Measurements from ENCODE around the gene TGFBR3.

The TGFBR3 gene

DNA sequence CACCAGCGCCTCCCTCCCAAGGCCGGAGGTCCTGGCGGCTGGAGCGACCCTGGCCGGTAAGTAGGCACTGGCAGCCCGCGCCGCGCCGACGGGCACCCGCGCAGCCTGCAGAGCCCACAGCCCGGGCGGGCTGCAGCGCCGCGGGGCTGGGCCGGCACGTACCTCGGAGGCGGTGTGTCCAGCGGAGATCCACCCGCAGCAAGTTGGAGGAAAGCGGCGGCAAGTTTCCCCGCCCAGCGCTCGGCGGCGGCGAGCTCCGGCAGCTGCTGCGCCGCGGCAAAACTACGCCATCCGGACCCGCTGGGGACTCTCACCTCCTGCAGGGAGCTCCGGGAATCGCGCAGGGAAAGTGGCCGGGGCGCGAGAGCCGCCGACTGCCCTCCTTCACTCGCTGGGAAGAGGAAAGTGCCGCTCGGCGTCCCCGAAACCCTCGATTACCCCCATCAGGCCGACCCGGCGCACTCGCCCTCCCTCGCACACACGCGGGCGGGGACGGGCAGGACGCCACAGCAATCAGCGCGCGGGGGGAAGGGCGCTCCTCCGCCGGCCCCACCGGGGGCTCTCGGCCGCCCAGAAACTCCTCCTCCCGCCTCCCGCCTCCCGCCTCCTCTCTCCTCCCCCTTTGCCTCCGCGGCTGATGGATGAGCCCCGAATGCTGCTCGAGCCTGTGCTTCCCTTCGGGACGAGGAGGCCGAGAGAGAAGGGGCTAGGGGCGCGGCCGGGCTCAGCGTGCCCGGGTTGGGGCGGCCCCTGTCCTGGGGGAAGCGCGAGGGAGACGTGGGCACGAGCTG lies at the start of gene TGFBR3 (continued):
- TF ChIP-seq, protein P1, sequence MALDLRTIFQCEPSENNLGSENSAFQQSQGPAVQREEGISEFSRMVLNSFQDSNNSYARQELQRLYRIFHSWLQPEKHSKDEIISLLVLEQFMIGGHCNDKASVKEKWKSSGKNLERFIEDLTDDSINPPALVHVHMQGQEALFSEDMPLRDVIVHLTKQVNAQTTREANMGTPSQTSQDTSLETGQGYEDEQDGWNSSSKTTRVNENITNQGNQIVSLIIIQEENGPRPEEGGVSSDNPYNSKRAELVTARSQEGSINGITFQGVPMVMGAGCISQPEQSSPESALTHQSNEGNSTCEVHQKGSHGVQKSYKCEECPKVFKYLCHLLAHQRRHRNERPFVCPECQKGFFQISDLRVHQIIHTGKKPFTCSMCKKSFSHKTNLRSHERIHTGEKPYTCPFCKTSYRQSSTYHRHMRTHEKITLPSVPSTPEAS (tag by site-specific recombination; IDR thresholded peaks at IDR 0.05), result peak; percentile 58; the same call in 1 of the 2 replicates
- TF ChIP-seq ZNF561 (tag by site-specific recombination; IDR thresholded peaks at IDR 0.05; ENCODE audit: borderline replicate concordance), result peak; percentile 83
- TF ChIP-seq ZNF416 (tag by site-specific recombination; IDR thresholded peaks at IDR 0.05), result no peak
- TF ChIP-seq, protein P2, sequence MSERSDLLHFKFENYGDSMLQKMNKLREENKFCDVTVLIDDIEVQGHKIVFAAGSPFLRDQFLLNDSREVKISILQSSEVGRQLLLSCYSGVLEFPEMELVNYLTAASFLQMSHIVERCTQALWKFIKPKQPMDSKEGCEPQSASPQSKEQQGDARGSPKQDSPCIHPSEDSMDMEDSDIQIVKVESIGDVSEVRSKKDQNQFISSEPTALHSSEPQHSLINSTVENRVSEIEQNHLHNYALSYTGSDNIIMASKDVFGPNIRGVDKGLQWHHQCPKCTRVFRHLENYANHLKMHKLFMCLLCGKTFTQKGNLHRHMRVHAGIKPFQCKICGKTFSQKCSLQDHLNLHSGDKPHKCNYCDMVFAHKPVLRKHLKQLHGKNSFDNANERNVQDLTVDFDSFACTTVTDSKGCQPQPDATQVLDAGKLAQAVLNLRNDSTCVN (tag by site-specific recombination; optimal IDR thresholded peaks at IDR 0.05), result peak; percentile 95
- peak; percentile 80 for TF ChIP-seq ZNF366 (tag by site-specific recombination; conservative IDR thresholded peaks at IDR 0.05)
- TF ChIP-seq ZFP41 (tag by site-specific recombination; IDR thresholded peaks at IDR 0.05; ENCODE audit: borderline replicate concordance), result no peak
- TF ChIP-seq ZNF184 (tag by site-specific recombination; IDR thresholded peaks at IDR 0.05), result no peak
- TF ChIP-seq, protein P3, sequence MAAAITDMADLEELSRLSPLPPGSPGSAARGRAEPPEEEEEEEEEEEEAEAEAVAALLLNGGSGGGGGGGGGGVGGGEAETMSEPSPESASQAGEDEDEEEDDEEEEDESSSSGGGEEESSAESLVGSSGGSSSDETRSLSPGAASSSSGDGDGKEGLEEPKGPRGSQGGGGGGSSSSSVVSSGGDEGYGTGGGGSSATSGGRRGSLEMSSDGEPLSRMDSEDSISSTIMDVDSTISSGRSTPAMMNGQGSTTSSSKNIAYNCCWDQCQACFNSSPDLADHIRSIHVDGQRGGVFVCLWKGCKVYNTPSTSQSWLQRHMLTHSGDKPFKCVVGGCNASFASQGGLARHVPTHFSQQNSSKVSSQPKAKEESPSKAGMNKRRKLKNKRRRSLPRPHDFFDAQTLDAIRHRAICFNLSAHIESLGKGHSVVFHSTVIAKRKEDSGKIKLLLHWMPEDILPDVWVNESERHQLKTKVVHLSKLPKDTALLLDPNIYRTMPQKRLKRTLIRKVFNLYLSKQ (tag by site-specific recombination; IDR thresholded peaks at IDR 0.05; ENCODE audit: borderline replicate concordance), result no peak
- no peak for TF ChIP-seq ZNF544 (tag by site-specific recombination; IDR thresholded peaks at IDR 0.05)
- peak; percentile 78 for TF ChIP-seq ZBTB20 (tag by site-specific recombination; IDR thresholded peaks at IDR 0.05)
- no peak for TF ChIP-seq ZNF174 (tag by site-specific recombination; IDR thresholded peaks at IDR 0.05)
- TF ChIP-seq FEZF1 (tag by site-specific recombination; IDR thresholded peaks at IDR 0.05), result peak; percentile 55; the same call in 1 of the 2 replicates
- peak; percentile 74 for TF ChIP-seq ZNF18 (tag by site-specific recombination; IDR thresholded peaks at IDR 0.05)
- TF ChIP-seq SCRT2 (tag by site-specific recombination; IDR thresholded peaks at IDR 0.05), result no peak
- TF ChIP-seq ZNF175 (tag by site-specific recombination; IDR thresholded peaks at IDR 0.05), result no peak
- no peak for TF ChIP-seq YY2 (tag by site-specific recombination; IDR thresholded peaks at IDR 0.05)
- TF ChIP-seq ZSCAN23 (tag by site-specific recombination; IDR thresholded peaks at IDR 0.05), result peak; percentile 87; the same call in 1 of the 2 replicates
- TF ChIP-seq, protein P4, sequence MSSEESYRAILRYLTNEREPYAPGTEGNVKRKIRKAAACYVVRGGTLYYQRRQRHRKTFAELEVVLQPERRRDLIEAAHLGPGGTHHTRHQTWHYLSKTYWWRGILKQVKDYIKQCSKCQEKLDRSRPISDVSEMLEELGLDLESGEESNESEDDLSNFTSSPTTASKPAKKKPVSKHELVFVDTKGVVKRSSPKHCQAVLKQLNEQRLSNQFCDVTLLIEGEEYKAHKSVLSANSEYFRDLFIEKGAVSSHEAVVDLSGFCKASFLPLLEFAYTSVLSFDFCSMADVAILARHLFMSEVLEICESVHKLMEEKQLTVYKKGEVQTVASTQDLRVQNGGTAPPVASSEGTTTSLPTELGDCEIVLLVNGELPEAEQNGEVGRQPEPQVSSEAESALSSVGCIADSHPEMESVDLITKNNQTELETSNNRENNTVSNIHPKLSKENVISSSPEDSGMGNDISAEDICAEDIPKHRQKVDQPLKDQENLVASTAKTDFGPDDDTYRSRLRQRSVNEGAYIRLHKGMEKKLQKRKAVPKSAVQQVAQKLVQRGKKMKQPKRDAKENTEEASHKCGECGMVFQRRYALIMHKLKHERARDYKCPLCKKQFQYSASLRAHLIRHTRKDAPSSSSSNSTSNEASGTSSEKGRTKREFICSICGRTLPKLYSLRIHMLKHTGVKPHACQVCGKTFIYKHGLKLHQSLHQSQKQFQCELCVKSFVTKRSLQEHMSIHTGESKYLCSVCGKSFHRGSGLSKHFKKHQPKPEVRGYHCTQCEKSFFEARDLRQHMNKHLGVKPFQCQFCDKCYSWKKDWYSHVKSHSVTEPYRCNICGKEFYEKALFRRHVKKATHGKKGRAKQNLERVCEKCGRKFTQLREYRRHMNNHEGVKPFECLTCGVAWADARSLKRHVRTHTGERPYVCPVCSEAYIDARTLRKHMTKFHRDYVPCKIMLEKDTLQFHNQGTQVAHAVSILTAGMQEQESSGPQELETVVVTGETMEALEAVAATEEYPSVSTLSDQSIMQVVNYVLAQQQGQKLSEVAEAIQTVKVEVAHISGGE (tag by site-specific recombination; conservative IDR thresholded peaks at IDR 0.05; ENCODE audit: low read depth), result no peak
- no peak for TF ChIP-seq ATF2 (tag by site-specific recombination; IDR thresholded peaks at IDR 0.05; ENCODE audit: low read depth)
- peak; percentile 92 for TF ChIP-seq KLF8 (tag by site-specific recombination; IDR thresholded peaks at IDR 0.05)
- TF ChIP-seq ZNF302 (tag by site-specific recombination; IDR thresholded peaks at IDR 0.05; ENCODE audit: low read depth), result no peak
- TF ChIP-seq TSHZ1 (tag by site-specific recombination; IDR thresholded peaks at IDR 0.05; ENCODE audit: borderline replicate concordance), result peak; percentile 49; the same call in 1 of the 2 replicates
- no peak for TF ChIP-seq SCRT1 (tag by site-specific recombination; IDR thresholded peaks at IDR 0.05; ENCODE audit: borderline replicate concordance)
- peak; percentile 81; the same call in 1 of the 2 replicates for TF ChIP-seq MZF1 (tag by site-specific recombination; IDR thresholded peaks at IDR 0.05; ENCODE audit: borderline replicate concordance)
